GM19463 (cell line): ENCODE data around the gene VTN.
"Not testable (repeated sequence)": the region's sequence is repeated elsewhere in the genome, so short reads cannot be mapped to it uniquely, and the experiment has no call there.

Source experiments
- ATAC-seq: cut with Tn5 transposase; IDR thresholded peaks from one replicate; pipeline ENCODE4 v1.9.1; 2021; ENCODE audit warnings: mild to moderate bottlenecking, moderate library complexity; ENCODE audit not compliant: unreplicated experiment

Gene VTN

GRCh38 chr17:28345419-28346198 lies 24.5 kb downstream of the VTN start:
- no peak for ATAC-seq

- no peak for ATAC-seq
These were observed 25.6 kb downstream of the VTN start for GRCh38 chr17:28344435-28344901.

GRCh38 chr17:28344011-28344410 lies 26.1 kb downstream of the VTN start:
- ATAC-seq, result no peak

GRCh38 chr17:28343491-28343932 lies 26.6 kb downstream of the VTN start:
- ATAC-seq, result no peak

GRCh38 chr17:28342313-28342712 lies 27.8 kb downstream of the VTN start:
- ATAC-seq, result no peak

GRCh38 chr17:28341516-28341915 lies 28.6 kb downstream of the VTN start:
- ATAC-seq, result no peak

GRCh38 chr17:28340374-28340773 lies 29.7 kb downstream of the VTN start:
- ATAC-seq, result no peak

GRCh38 chr17:28339431-28339830 lies 30.7 kb downstream of the VTN start:
- no peak for ATAC-seq

- not testable (repeated sequence) for ATAC-seq
These were observed 31.3 kb downstream of the VTN start for GRCh38 chr17:28338769-28339212.

- ATAC-seq, result no peak
These were observed 31.9 kb downstream of the VTN start for GRCh38 chr17:28338056-28338768.

- no peak for ATAC-seq
These were observed 33.9 kb downstream of the VTN start for GRCh38 chr17:28335959-28336871.

GRCh38 chr17:28335201-28335958 lies 34.7 kb downstream of the VTN start, which contains the start of the genes IFT20 and TNFAIP1:
TSS of gene IFT20 (minus strand) at chr17:28335472. CDS start at chr17:28331985, 3,487 bp downstream.
TSS of gene TNFAIP1 (plus strand) at chr17:28335761. CDS start at chr17:28339522, 3,761 bp downstream.
- ATAC-seq, result peak; percentile 95

- no peak for ATAC-seq
These were observed 35.4 kb downstream of the VTN start for GRCh38 chr17:28334666-28335200.

- no peak for ATAC-seq
These were observed 35.9 kb downstream of the VTN start for GRCh38 chr17:28334171-28334570.

GRCh38 chr17:28333083-28333746 lies 36.9 kb downstream of the VTN start:
- no peak for ATAC-seq

GRCh38 chr17:28331891-28332420 lies 38.2 kb downstream of the VTN start:
- no peak for ATAC-seq

- ATAC-seq, result no peak
These were observed 39.4 kb downstream of the VTN start for GRCh38 chr17:28330671-28331070.

GRCh38 chr17:28328325-28328724 lies 41.8 kb downstream of the VTN start:
- ATAC-seq, result no peak

- ATAC-seq, result no peak
These were observed 42.4 kb downstream of the VTN start for GRCh38 chr17:28327709-28328108.
